PC-9 (cell line): Measurements from ENCODE around the gene SPATA31E1. TPM values are rescaled to one million over a fixed set of nuclear protein-coding genes. Genes with fewer than 3 reads are reported as not detected.

Experiments
- BruUV-seq: library from RNA; stranded (reverse); fragments of 400-500 nt; replicated peaks from 2 replicates; lab custom pipeline; 2021; lab: Mats Ljungman, UMichigan
- CTCF ChIA-PET: fragments of 300-600 bp; sonication (Branson Sonifier 250); formaldehyde crosslinking; loops from one replicate; lab custom pipeline; 2022; ENCODE audit warnings: antibody characterized with exemption; lab: Charles Lee
- POLR2A ChIA-PET: fragments of 300-600 bp; sonication (Branson Sonifier 250); formaldehyde crosslinking; loops from one replicate; lab custom pipeline; 2022; ENCODE audit warnings: antibody characterized with exemption; ENCODE audit not compliant: unreplicated experiment; lab: Charles Lee
- DNase-seq, 2 experiments: peaks; one replicate each; pipeline versions ENCODE4 v3.0.0 to v3.0.0-alpha.2; 2015 to 2022; ENCODE audit warnings: mixed read lengths in 1 of 2
- H2AFZ ChIP-seq: fragments of 200-600 bp; sonication (generic); 2 replicates; pipeline ENCODE4 v1.8.1; 2017; ENCODE audit warnings: antibody characterized with exemption
- H3F3A ChIP-seq: fragments of 200-600 bp; sonication (generic); 2 replicates; pipeline ENCODE4 v1.8.1; 2017; ENCODE audit warnings: antibody characterized with exemption, mild to moderate bottlenecking, low read depth; ENCODE audit not compliant: insufficient read depth
- H3K27ac ChIP-seq: fragments of 200-600 bp; sonication (generic); 2 replicates; pipeline ENCODE4 v1.6.1; 2016; ENCODE audit warnings: mixed run types
- H3K27me3 ChIP-seq: fragments of 200-600 bp; sonication (generic); 2 replicates; pipeline ENCODE4 v1.6.1; 2016; ENCODE audit warnings: low read depth, mixed run types; ENCODE audit not compliant: insufficient read depth
- H3K36me3 ChIP-seq: fragments of 200-600 bp; sonication (generic); 2 replicates; pipeline ENCODE4 v1.6.1; 2016; ENCODE audit warnings: low read depth, mixed run types
- H3K4me1 ChIP-seq: fragments of 200-600 bp; sonication (generic); replicated peaks from 2 replicates; pipeline ENCODE4 v1.6.1; 2016; ENCODE audit warnings: mixed run types; ENCODE audit not compliant: insufficient read depth
- H3K4me2 ChIP-seq: fragments of 200-600 bp; sonication (generic); 2 replicates; pipeline ENCODE4 v1.6.1; 2017; ENCODE audit warnings: mixed run types
- H3K4me3 ChIP-seq: fragments of 200-600 bp; sonication (generic); 2 replicates; pipeline ENCODE4 v1.6.1; 2016; ENCODE audit warnings: mixed run types
- H3K79me2 ChIP-seq: fragments of 200-600 bp; sonication (generic); 2 replicates; pipeline ENCODE4 v1.6.1; 2017; ENCODE audit warnings: low read depth, mixed run types
- H3K9me2 ChIP-seq: fragments of 200-600 bp; sonication (generic); 2 replicates; pipeline ENCODE4 v1.8.1; 2017; ENCODE audit warnings: mild to moderate bottlenecking; ENCODE audit not compliant: insufficient read depth
- H3K9me3 ChIP-seq: fragments of 200-600 bp; sonication (generic); 2 replicates; pipeline ENCODE4 v1.8.1; 2016; ENCODE audit warnings: low read depth; ENCODE audit not compliant: insufficient read depth
- H4K20me1 ChIP-seq: fragments of 200-600 bp; sonication (generic); 2 replicates; pipeline ENCODE4 v1.8.1; 2017; ENCODE audit not compliant: insufficient read depth
- CTCF ChIP-seq: fragments of 200-600 bp; sonication (generic); conservative IDR thresholded peaks from 2 replicates; pipeline ENCODE4 v1.6.1; 2017; ENCODE audit warnings: mixed run types, antibody characterized with exemption, mild to moderate bottlenecking, moderate library complexity
- EZH2 ChIP-seq: fragments of 200-600 bp; sonication (generic); IDR thresholded peaks from 2 replicates; pipeline ENCODE4 v1.8.0; 2017; ENCODE audit warnings: antibody characterized with exemption, low read depth
- intact Hi-C: fragments of 100-400 bp; cut with micrococcal nuclease; formaldehyde crosslinking; loops from one replicate; pipeline ENCODE4 v1.10.0; 2022; ENCODE audit not compliant: unreplicated experiment
- total RNA-seq: library from RNA; stranded (reverse); gene quantifications from 2 replicates; pipeline ENCODE4 v1.2.3, GENCODE V29; 2021

The SPATA31E1 gene
- total RNA-seq, 1 experiment from 2014 or later, result not detected

- ChIA-PET POLR2A (no interaction called here), CTCF (no interaction called here)
- TF ChIP-seq CTCF (no peak), EZH2 (no peak)
- no peaks in the 10 kb centered on the region for H3K27me3 ChIP-seq
- H3K4me2 ChIP-seq, result peak overlapping the region; percentile 70
- no peaks in the 10 kb centered on the region for H3K79me2 ChIP-seq
- H2AFZ ChIP-seq, result no peak overlapping the region
- no peaks in the 10 kb centered on the region for H4K20me1 ChIP-seq
- intact Hi-C loops, result no loop called here
- peaks cover 42% of the 10 kb centered on the region for H3K4me1 ChIP-seq
- H3K27ac ChIP-seq, result peak overlapping the region; percentile 93
- peaks cover 11% of the 10 kb centered on the region; the same call in 1 of the 2 replicates for H3K9me3 ChIP-seq
- no peak for DNase-seq
- H3K4me3 ChIP-seq, result no peak overlapping the region
- H3K9me2 ChIP-seq, result no peaks in the 10 kb centered on the region
- BruUV-seq, result no TSS peak
- no peaks in the 10 kb centered on the region for H3K36me3 ChIP-seq
- peaks cover 23% of the 10 kb centered on the region for H3F3A ChIP-seq
Observed at GRCh38 chr9:87863882-87864465, 18.7 kb upstream of the SPATA31E1 start.

GRCh38 chr9:87864915-87865314, 17.8 kb upstream of the SPATA31E1 start:
- intact Hi-C loops, result no loop called here
- POLR2A ChIA-PET, result no interaction called here

GRCh38 chr9:87865626-87866025, 17.1 kb upstream of the SPATA31E1 start:
- Histone ChIP-seq H3K79me2 (no peaks in the 10 kb centered on the region), H3F3A (peaks cover 23% of the 10 kb centered on the region), H3K4me2 (no peak overlapping the region), H3K27ac (no peak overlapping the region), H3K9me3 (peaks cover 11% of the 10 kb centered on the region; the same call in 1 of the 2 replicates), H4K20me1 (no peaks in the 10 kb centered on the region), H3K4me3 (no peak overlapping the region), H3K27me3 (no peaks in the 10 kb centered on the region), H3K9me2 (no peaks in the 10 kb centered on the region), H2AFZ (no peak overlapping the region), H3K36me3 (no peaks in the 10 kb centered on the region), H3K4me1 (peaks cover 42% of the 10 kb centered on the region)
- intact Hi-C loops, result no loop called here
- ChIA-PET POLR2A (no interaction called here), CTCF (no interaction called here)
- TF ChIP-seq CTCF, result no peak
- TF ChIP-seq EZH2, result no peak
- no peak for DNase-seq
- BruUV-seq, result no TSS peak

More at GRCh38 chr9:87864915-87865314, 17.8 kb upstream of the SPATA31E1 start:
- CTCF ChIA-PET, result no interaction called here
- Histone ChIP-seq H3K27me3 (no peaks in the 10 kb centered on the region), H3K4me2 (no peak overlapping the region), H4K20me1 (no peaks in the 10 kb centered on the region), H3K9me2 (no peaks in the 10 kb centered on the region), H3F3A (peaks cover 23% of the 10 kb centered on the region), H3K79me2 (no peaks in the 10 kb centered on the region), H3K36me3 (no peaks in the 10 kb centered on the region), H3K4me3 (no peak overlapping the region), H3K27ac (no peak overlapping the region), H3K9me3 (peaks cover 11% of the 10 kb centered on the region; the same call in 1 of the 2 replicates), H2AFZ (no peak overlapping the region), H3K4me1 (peaks cover 42% of the 10 kb centered on the region)
- no peak for TF ChIP-seq CTCF
- TF ChIP-seq EZH2, result no peak
- no TSS peak for BruUV-seq
- no peak for DNase-seq
